Vagina (tissue), 2 donors: ENCODE measurements around the gene MBNL2.

Experiments used
- POLR2A ChIP-seq, 2 donors: fragments of 450-650 bp; IDR thresholded peaks; one replicate each; pipeline ENCODE4 v1.6.1; 2017; ENCODE audit warnings: antibody characterized with exemption in 2 of 2, mild to moderate bottlenecking in 2 of 2, moderate library complexity in 2 of 2
- POLR2AphosphoS5 ChIP-seq, 2 donors: sonication (generic); formaldehyde crosslinking; IDR thresholded peaks; one replicate each; pipeline ENCODE4 v1.9.0; 2017; ENCODE audit warnings: antibody characterized with exemption in 2 of 2, mild to moderate bottlenecking in 2 of 2, low read depth in 1 of 2; ENCODE audit not compliant: insufficient read depth in 1 of 2
- TF ChIP-seq, protein P1 (sequence below), 3 experiments: fragments of 450-650 bp in 2 of 3; fragments of 200-600 bp in 1 of 3; sonication (generic) in 1 of 3; IDR thresholded peaks; one replicate each; pipeline ENCODE4 v1.5.1; 2017 to 2019; ENCODE audit warnings: antibody characterized with exemption in 3 of 3, mild to moderate bottlenecking in 2 of 3, moderate library complexity in 2 of 3

DNA sequence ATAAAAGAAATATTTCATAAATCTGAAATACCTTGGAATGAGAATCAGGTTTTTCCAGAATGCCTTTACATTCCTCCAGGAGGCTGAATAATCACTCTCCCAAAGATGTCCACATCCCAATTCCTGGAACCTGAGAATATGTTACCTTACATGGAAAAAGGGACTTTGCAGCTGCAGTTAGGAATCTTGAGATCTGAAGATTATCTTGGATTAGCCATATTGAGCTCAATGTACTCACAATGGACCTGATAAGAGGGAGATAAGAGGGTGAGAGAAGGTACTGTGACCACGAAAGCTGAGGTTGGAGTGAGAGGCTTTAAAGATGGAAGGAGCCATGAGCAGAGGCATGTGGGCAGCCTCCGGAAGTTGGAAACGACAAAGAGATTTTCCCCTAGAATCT, 36.8 kb upstream of the MBNL2 start:
- TF ChIP-seq, protein P1, sequence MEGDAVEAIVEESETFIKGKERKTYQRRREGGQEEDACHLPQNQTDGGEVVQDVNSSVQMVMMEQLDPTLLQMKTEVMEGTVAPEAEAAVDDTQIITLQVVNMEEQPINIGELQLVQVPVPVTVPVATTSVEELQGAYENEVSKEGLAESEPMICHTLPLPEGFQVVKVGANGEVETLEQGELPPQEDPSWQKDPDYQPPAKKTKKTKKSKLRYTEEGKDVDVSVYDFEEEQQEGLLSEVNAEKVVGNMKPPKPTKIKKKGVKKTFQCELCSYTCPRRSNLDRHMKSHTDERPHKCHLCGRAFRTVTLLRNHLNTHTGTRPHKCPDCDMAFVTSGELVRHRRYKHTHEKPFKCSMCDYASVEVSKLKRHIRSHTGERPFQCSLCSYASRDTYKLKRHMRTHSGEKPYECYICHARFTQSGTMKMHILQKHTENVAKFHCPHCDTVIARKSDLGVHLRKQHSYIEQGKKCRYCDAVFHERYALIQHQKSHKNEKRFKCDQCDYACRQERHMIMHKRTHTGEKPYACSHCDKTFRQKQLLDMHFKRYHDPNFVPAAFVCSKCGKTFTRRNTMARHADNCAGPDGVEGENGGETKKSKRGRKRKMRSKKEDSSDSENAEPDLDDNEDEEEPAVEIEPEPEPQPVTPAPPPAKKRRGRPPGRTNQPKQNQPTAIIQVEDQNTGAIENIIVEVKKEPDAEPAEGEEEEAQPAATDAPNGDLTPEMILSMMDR (IDR thresholded peaks at IDR 0.05), result no peak
- TF ChIP-seq POLR2A (IDR thresholded peaks at IDR 0.05), result no peak
- TF ChIP-seq POLR2AphosphoS5 (IDR thresholded peaks at IDR 0.05; ENCODE audit: insufficient read depth in 1 of 2, low read depth in 1 of 2), result no peak
